Measurements from ENCODE around the gene DNAJC18.

- TF ChIP-seq, protein P1, sequence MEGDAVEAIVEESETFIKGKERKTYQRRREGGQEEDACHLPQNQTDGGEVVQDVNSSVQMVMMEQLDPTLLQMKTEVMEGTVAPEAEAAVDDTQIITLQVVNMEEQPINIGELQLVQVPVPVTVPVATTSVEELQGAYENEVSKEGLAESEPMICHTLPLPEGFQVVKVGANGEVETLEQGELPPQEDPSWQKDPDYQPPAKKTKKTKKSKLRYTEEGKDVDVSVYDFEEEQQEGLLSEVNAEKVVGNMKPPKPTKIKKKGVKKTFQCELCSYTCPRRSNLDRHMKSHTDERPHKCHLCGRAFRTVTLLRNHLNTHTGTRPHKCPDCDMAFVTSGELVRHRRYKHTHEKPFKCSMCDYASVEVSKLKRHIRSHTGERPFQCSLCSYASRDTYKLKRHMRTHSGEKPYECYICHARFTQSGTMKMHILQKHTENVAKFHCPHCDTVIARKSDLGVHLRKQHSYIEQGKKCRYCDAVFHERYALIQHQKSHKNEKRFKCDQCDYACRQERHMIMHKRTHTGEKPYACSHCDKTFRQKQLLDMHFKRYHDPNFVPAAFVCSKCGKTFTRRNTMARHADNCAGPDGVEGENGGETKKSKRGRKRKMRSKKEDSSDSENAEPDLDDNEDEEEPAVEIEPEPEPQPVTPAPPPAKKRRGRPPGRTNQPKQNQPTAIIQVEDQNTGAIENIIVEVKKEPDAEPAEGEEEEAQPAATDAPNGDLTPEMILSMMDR (IDR thresholded peaks at IDR 0.05; ENCODE audit: poor library complexity) = no peak
- no peak for TF ChIP-seq EZH2 (IDR thresholded peaks at IDR 0.05; ENCODE audit: borderline replicate concordance)
- no peak for TF ChIP-seq EZH2phosphoT487 (IDR thresholded peaks at IDR 0.05; ENCODE audit: low read depth, severe bottlenecking, unreplicated experiment)
Measured at GRCh38 chr5:139410121-139410992, 29.0 kb downstream of the DNAJC18 start.

Measured in hepatocyte (in vitro differentiated cells).